Upper lobe of left lung (tissue), 6 donors: ENCODE measurements around the gene GAD1. TPM values are rescaled to one million over a fixed set of nuclear protein-coding genes. Genes with fewer than 3 reads are reported as not detected.

Experiments
- ATAC-seq, 2 donors: fragments of 200-7000 bp; cut with Tn5 transposase; one replicate each; pipeline ENCODE4 v1.9.1; 2022; ENCODE audit warnings: mild to moderate bottlenecking in 2 of 2, moderate library complexity in 2 of 2; ENCODE audit not compliant: low FRiP score in 2 of 2
- DNase-seq, 2 donors: peaks; one replicate each; pipeline ENCODE4 v3.0.0-alpha.2; 2019 to 2020
- H3K27ac ChIP-seq, 4 donors: fragments of 200-600 bp; sonication (generic); one replicate each; pipeline ENCODE4 v1.5.1; 2016 to 2019
- H3K27me3 ChIP-seq, 4 donors: fragments of 200-600 bp; sonication (generic); one replicate each; pipeline ENCODE4 v1.5.1; 2017 to 2019
- H3K36me3 ChIP-seq, 4 donors: fragments of 200-600 bp; sonication (generic); one replicate each; pipeline ENCODE4 v1.5.1; 2016 to 2019
- H3K4me1 ChIP-seq, 4 donors: fragments of 200-600 bp; sonication (generic); one replicate each; pipeline ENCODE4 v1.5.1; 2018 to 2019
- H3K4me3 ChIP-seq, 4 donors: fragments of 200-600 bp; sonication (generic); one replicate each; pipeline ENCODE4 v1.5.1; 2017 to 2019; ENCODE audit warnings: mild to moderate bottlenecking in 2 of 4, moderate library complexity in 1 of 4
- H3K9me3 ChIP-seq, 4 donors: fragments of 200-600 bp; sonication (generic); one replicate each; pipeline ENCODE4 v1.5.1; 2018 to 2019
- EP300 ChIP-seq, 4 donors: sonication (generic); formaldehyde crosslinking; IDR thresholded peaks; one replicate each; pipeline ENCODE4 v1.5.1; 2017; ENCODE audit warnings: antibody characterized with exemption in 4 of 4, control low read depth in 2 of 4
- POLR2A ChIP-seq, 4 donors: fragments of 450-650 bp; IDR thresholded peaks; one replicate each; pipeline ENCODE4 v1.5.1; 2016 to 2017; ENCODE audit warnings: antibody characterized with exemption in 4 of 4, mild to moderate bottlenecking in 2 of 4
- POLR2AphosphoS5 ChIP-seq, 2 donors: sonication (generic); formaldehyde crosslinking; IDR thresholded peaks; one replicate each; pipeline ENCODE4 v1.5.1; 2017; ENCODE audit warnings: antibody characterized with exemption in 2 of 2
- WGBS, 2 donors: methylation state at CpG; one replicate each; pipeline ENCODE4 v1.1.5; 2017 to 2018; 5-methylcytosine and 5-hydroxymethylcytosine counted together
- total RNA-seq, 6 donors: library from RNA; depleted of rRNA in 4 of 6; stranded (reverse); fragments of >200 nt in 4 of 6; gene quantifications; one replicate each; pipeline versions ENCODE4 v1.1.0 to v1.2.1, GENCODE V29; 2016 to 2021
- TF ChIP-seq, protein P1 (sequence below), 6 experiments: fragments of 450-650 bp in 4 of 6; fragments of 200-600 bp in 2 of 6; sonication (generic) in 2 of 6; IDR thresholded peaks; one replicate each; pipeline ENCODE4 v1.5.1; 2016 to 2019; ENCODE audit warnings: antibody characterized with exemption in 6 of 6
- donor health status: DM: no; HTN: no; CAD: no; lungs with moderate emphysema.
- donor health status: DM: no; HTN: yes; CAD: no; lungs with severe emphysema.

The GAD1 gene
- total RNA-seq, 6 donors from 2014 or later: 0.29 to 0.79 TPM; not detected in 4

DNA sequence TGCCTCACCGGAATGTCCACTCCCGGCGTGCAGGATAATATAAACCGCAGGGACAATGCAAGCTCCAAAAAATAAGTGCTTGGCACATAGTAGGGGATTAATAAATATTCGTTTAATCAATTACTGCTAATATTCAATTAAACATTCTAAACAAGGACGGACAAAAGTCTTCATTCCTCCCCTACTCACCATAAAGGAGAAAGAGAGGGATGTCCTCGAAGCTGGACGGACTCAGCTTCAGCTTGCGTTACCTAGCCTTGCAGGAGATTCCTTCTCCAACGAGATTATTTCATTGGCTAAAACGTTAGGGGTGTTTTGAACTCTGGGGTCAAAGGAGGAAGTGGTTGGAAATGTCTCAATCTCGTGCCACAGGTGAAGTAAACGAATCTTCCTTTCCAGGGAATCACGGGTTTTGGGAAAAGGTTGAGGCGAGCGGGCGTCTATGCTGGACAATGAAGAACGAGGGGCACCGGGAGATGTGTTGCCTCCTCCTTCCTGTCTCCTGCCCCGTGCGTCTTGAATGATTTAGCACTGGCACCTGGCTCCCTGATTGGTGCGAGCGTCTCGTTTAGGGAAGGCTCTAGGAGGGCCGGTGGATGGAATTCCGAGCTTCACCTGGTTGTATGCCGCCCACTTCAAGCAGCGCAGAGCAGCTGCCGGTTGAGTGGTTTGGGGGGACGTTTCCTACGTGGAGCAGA lies 2.0 kb upstream of the GAD1 start:
- no peaks in the 10 kb centered on the region for H3K9me3 ChIP-seq
- H3K27me3 ChIP-seq: peaks cover 4 to 63% (median 48%) of the 10 kb centered on the region in 4 donors
- H3K36me3 ChIP-seq: no peaks in the 10 kb centered on the region
- no peak for ATAC-seq
- TF ChIP-seq, protein P1, sequence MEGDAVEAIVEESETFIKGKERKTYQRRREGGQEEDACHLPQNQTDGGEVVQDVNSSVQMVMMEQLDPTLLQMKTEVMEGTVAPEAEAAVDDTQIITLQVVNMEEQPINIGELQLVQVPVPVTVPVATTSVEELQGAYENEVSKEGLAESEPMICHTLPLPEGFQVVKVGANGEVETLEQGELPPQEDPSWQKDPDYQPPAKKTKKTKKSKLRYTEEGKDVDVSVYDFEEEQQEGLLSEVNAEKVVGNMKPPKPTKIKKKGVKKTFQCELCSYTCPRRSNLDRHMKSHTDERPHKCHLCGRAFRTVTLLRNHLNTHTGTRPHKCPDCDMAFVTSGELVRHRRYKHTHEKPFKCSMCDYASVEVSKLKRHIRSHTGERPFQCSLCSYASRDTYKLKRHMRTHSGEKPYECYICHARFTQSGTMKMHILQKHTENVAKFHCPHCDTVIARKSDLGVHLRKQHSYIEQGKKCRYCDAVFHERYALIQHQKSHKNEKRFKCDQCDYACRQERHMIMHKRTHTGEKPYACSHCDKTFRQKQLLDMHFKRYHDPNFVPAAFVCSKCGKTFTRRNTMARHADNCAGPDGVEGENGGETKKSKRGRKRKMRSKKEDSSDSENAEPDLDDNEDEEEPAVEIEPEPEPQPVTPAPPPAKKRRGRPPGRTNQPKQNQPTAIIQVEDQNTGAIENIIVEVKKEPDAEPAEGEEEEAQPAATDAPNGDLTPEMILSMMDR (IDR thresholded peaks at IDR 0.05): no peak
- TF ChIP-seq EP300 (IDR thresholded peaks at IDR 0.05) (no peak), POLR2AphosphoS5 (IDR thresholded peaks at IDR 0.05) (no peak), POLR2A (IDR thresholded peaks at IDR 0.05) (no peak)
- 11 to 15% methylated on average over 31 of the region's 31 CpGs for whole genome bisulfite sequencing, 2 donors
- no peak for DNase-seq
- peaks cover 35 to 56% (median 43%) of the 10 kb centered on the region in 4 donors for H3K4me1 ChIP-seq
- H3K27ac ChIP-seq: no peak overlapping the region
- H3K4me3 ChIP-seq: no peak overlapping the region

DNA sequence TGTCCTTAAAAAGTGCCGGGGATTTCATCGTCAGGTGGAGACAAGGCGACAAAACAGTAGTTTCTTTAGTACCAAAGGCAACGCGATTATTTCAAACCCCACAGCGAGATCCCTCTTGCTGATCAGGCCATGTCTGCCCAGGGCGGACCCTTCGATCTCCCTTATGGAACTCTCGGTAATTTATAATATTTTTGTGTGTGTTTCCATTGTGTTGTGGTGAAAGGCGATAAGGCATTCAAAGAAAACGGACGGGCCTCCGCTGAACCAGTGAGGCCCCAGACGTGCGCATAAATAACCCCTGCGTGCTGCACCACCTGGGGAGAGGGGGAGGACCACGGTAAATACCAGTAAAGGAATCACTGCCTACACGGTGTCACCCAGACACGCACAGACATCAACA lies 1.4 kb upstream of the GAD1 start:
- Histone ChIP-seq H3K4me1 (peaks cover 41 to 62% (median 49%) of the 10 kb centered on the region in 4 donors), H3K27ac (no peak overlapping the region), H3K36me3 (no peaks in the 10 kb centered on the region), H3K4me3 (no peak overlapping the region), H3K27me3 (peaks cover 4 to 69% (median 55%) of the 10 kb centered on the region in 4 donors), H3K9me3 (no peaks in the 10 kb centered on the region)
- ATAC-seq (peak in 1 of 2 donors; percentile 3), DNase-seq (no peak)
- 4 to 5% methylated on average over 19 of the region's 19 CpGs for WGBS, 2 donors
- TF ChIP-seq, protein P1 (IDR thresholded peaks at IDR 0.05): no peak
- TF ChIP-seq POLR2A (IDR thresholded peaks at IDR 0.05): no peak
- TF ChIP-seq POLR2AphosphoS5 (IDR thresholded peaks at IDR 0.05): no peak
- TF ChIP-seq EP300 (IDR thresholded peaks at IDR 0.05): no peak

DNA sequence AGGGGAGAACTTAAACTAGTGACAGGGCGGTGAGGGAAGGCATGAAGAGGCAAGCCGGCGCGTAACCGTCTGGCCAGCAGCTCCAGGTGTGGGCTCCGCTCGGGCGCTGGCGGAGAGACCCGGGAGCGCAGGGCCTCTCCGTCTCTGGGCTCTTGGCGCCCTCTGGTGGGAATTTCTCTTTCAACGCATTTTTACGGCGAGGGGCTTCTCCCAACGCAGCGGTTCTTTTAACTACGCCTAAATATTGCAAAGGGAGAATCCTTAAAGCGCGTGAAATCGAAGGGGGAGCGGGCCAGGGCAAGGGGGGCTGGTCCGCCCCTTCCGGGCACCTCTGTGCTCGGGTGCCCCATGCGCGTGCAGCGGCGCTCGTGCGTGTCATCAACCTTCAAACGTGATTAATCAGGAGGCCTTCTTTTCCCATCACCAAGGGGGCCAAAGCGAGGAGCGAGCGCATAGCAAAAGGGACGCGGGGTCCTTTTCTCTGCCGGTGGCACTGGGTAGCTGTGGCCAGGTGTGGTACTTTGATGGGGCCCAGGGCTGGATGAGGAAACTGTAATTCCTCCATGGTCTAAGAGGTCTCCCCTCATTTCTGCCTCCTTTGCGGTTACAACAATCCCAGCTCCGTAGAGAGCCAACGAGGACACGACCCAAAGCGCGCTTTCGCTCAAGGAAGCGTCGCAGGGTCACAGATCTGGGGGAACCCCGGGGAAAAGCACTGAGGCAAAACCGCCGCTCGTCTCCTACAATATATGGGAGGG lies 762 bp upstream of the GAD1 start:
- H3K4me1 ChIP-seq: peaks cover 47 to 68% (median 55%) of the 10 kb centered on the region in 4 donors
- DNase-seq (peak; percentile 60 to 87), ATAC-seq (peak; percentile 65 to 72)
- peak overlapping the region in 3 of 4 donors; percentile 28 to 49 (median 49) for H3K4me3 ChIP-seq
- H3K9me3 ChIP-seq: no peaks in the 10 kb centered on the region
- H3K36me3 ChIP-seq: no peaks in the 10 kb centered on the region
- peaks cover 4 to 74% (median 60%) of the 10 kb centered on the region in 4 donors for H3K27me3 ChIP-seq
- no peak for TF ChIP-seq EP300 (IDR thresholded peaks at IDR 0.05)
- TF ChIP-seq, protein P1 (IDR thresholded peaks at IDR 0.05): peak; percentile 64 to 85 (median 77)
- 1 to 2% methylated on average over 38 to 52 of the region's 52 CpGs for WGBS, 2 donors
- no peak overlapping the region for H3K27ac ChIP-seq

DNA sequence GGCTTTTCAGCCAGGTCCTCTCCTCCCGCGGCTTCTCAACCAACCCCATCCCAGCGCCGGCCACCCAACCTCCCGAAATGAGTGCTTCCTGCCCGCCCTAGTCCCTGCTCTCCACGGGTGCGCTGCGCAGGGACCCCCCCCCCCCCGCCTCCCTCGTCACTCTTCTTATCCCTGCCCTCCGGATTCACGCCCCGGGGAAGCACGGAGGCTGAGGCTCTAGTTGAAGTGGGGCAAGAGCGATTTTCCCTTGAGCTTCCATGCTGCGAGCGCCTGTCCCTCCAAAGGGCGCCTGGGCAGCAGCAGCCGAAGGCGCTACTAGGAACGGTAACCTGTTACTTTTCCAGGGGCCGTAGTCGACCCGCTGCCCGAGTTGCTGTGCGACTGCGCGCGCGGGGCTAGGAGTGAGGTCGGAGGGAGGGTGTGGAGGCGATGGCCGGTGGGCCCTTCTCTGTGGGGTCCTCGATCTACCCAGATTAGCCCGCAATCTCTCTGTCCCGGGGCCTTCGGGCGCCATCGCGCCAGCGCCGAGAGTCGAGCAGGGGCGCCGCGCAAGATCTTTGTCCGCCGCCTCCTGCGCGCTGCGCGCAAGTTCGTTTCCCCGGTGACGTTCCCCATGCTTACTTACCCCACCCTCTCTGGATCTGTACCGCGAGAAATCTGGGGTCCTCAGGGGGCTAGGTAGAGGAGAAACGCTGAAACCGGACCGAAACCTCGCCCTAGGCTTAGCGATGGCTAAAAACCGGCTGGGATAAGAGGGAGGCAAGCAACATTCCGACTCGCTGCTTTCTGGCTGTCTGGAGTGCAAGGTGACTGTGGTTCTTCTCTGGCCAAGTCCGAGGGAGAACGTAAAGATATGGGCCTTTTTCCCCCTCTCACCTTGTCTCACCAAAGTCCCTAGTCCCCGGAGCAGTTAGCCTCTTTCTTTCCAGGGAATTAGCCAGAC lies 677 bp downstream of the GAD1 start:
- Histone ChIP-seq H3K27ac (no peak overlapping the region), H3K9me3 (no peaks in the 10 kb centered on the region), H3K4me3 (peak overlapping the region; percentile 23 to 49 (median 38)), H3K4me1 (peaks cover 61 to 83% (median 70%) of the 10 kb centered on the region in 4 donors), H3K36me3 (no peaks in the 10 kb centered on the region), H3K27me3 (peaks cover 4 to 88% (median 70%) of the 10 kb centered on the region in 4 donors)
- TF ChIP-seq EP300 (IDR thresholded peaks at IDR 0.05) (no peak), POLR2A (IDR thresholded peaks at IDR 0.05) (no peak), POLR2AphosphoS5 (IDR thresholded peaks at IDR 0.05) (no peak)
- TF ChIP-seq, protein P1 (IDR thresholded peaks at IDR 0.05): no peak
- 1% methylated on average over 25 to 45 of the region's 69 CpGs for WGBS, 2 donors
- ATAC-seq: no peak
- peak in 1 of 2 donors; percentile 86 for DNase-seq
